CD4-positive, alpha-beta T cell (primary cell): Measurements from ENCODE around the gene KLRC3. TPM values are rescaled to one million over a fixed set of nuclear protein-coding genes. Genes with fewer than 3 reads are reported as not detected.

Experiments used
- ATAC-seq: fragments of 200-7000 bp; cut with Tn5 transposase; one replicate; pipeline ENCODE4 v1.10.0; 2022; ENCODE audit warnings: mild to moderate bottlenecking; ENCODE audit not compliant: poor library complexity
- CTCF ChIA-PET: fragments of 350-600 bp; sonication (Branson Sonifier 250); formaldehyde crosslinking; loops from one replicate; lab custom pipeline; 2021; ENCODE audit warnings: antibody characterized with exemption, inconsistent platforms; lab: Charles Lee
- POLR2A ChIA-PET: fragments of 350-600 bp; sonication (Branson Sonifier 250); formaldehyde crosslinking; loops from one replicate; lab custom pipeline; 2021; ENCODE audit warnings: antibody characterized with exemption, inconsistent platforms; lab: Charles Lee
- DNase-seq, 14 experiments: peaks; one replicate each; pipeline ENCODE4 v3.0.0-alpha.2; 2013 to 2020; ENCODE audit warnings: mixed read lengths in 2 of 14
- H3K27ac ChIP-seq, 2 donors: one replicate each; pipeline versions ENCODE4 v1.5.1 to v1.7.0; 2013; ENCODE audit warnings: low read length in 2 of 2, low read depth in 1 of 2, mild to moderate bottlenecking in 1 of 2
- H3K27me3 ChIP-seq, 2 experiments: 1 replicate in 1 of 2; 2 replicates in 1 of 2; pipeline versions ENCODE4 v1.6.1 to v1.7.0; 2013; ENCODE audit warnings: low read length in 2 of 2, control low read depth in 1 of 2, mild to moderate bottlenecking in 1 of 2, moderate library complexity in 1 of 2; ENCODE audit not compliant: insufficient read depth in 2 of 2, control insufficient read depth in 1 of 2
- H3K36me3 ChIP-seq: one replicate; pipeline ENCODE4 v1.6.1; 2013; ENCODE audit warnings: low read length, control low read depth; ENCODE audit not compliant: insufficient read depth
- H3K4me1 ChIP-seq: one replicate; pipeline ENCODE4 v1.6.1; 2013; ENCODE audit warnings: low read length, control low read depth; ENCODE audit not compliant: insufficient read depth
- H3K4me3 ChIP-seq: one replicate; pipeline ENCODE4 v1.5.1; 2013; ENCODE audit warnings: mild to moderate bottlenecking, low read length, moderate library complexity
- H3K9me3 ChIP-seq, 2 experiments: 1 replicate in 1 of 2; 2 replicates in 1 of 2; pipeline versions ENCODE4 v1.6.1 to v1.7.0; 2013; ENCODE audit warnings: low read length in 2 of 2, mild to moderate bottlenecking in 2 of 2, control low read depth in 1 of 2, moderate library complexity in 1 of 2; ENCODE audit not compliant: control insufficient read depth in 1 of 2, insufficient read depth in 1 of 2
- H3K27ac Mint-ChIP-seq: one replicate; pipeline ENCODE4 v1.8.0; 2020; ENCODE audit warnings: mixed read lengths
- H3K27me3 Mint-ChIP-seq: one replicate; pipeline ENCODE4 v1.8.0; 2021; ENCODE audit warnings: mixed read lengths
- H3K36me3 Mint-ChIP-seq: one replicate; pipeline ENCODE4 v1.8.0; 2021; ENCODE audit warnings: low read depth, mixed read lengths
- H3K4me1 Mint-ChIP-seq: one replicate; pipeline ENCODE4 v1.8.0; 2021; ENCODE audit warnings: low read depth, mixed read lengths
- H3K4me3 Mint-ChIP-seq: one replicate; pipeline ENCODE4 v1.8.0; 2020; ENCODE audit warnings: mild to moderate bottlenecking, mixed read lengths
- H3K9me3 Mint-ChIP-seq: one replicate; pipeline ENCODE4 v1.8.0; 2020; ENCODE audit warnings: mixed read lengths
- CTCF ChIP-seq: fragments of 200-600 bp; IDR thresholded peaks from one replicate; pipeline ENCODE4 v1.8.0; 2022; ENCODE audit warnings: antibody characterized with exemption, mild to moderate bottlenecking
- intact Hi-C, 2 experiments: fragments of 100-400 bp; cut with DNase I in 1 of 2; cut with micrococcal nuclease in 1 of 2; formaldehyde crosslinking; loops; one replicate each; pipeline versions ENCODE4 v1.15.1 to v1.9.0; 2023 to 2025; cut with DNase I, micrococcal nuclease
- total RNA-seq, 174 experiments: library from RNA in 2 of 174; stranded (reverse) in 2 of 174; gene quantifications; one replicate each; pipeline ENCODE4 v1.2.3 and lab custom pipeline; 2021 to 2026

The KLRC3 gene
- total RNA-seq, 2 experiments from 2014 or later = not detected

DNA sequence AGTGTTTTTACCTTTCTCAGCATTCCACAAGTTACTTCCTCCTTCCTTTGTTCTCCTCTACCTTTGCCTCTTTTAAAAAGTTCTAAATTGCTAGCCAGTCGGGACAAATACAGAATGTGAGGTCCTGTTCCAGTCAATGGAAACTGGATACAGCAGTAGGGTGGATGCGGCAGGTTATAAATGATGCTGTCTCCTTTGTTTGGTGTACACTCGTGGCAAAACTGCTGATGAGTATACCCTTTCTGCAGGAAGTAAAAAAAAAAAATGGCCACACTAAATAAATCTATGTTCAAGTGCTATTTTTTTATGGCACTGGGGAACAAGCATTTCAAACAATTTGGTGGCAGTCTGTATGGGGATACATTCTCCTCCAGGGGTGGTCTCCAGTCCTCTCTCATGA lies 58.1 kb downstream of the KLRC3 start:
- Mint-ChIP-seq H3K27me3 (peaks cover 4% of the 10 kb centered on the region), H3K4me1 (peaks cover 10% of the 10 kb centered on the region), H3K27ac (no peak overlapping the region), H3K36me3 (no peaks in the 10 kb centered on the region), H3K9me3 (no peaks in the 10 kb centered on the region), H3K4me3 (no peak overlapping the region)
- Histone ChIP-seq H3K4me1 (peaks cover 18% of the 10 kb centered on the region), H3K27me3 (no peaks in the 10 kb centered on the region), H3K36me3 (no peaks in the 10 kb centered on the region), H3K4me3 (no peak overlapping the region), H3K27ac (no peak overlapping the region), H3K9me3 (no peaks in the 10 kb centered on the region)
- ATAC-seq (no peak), DNase-seq (no peak)
- CTCF ChIA-PET = no interaction called here
- TF ChIP-seq CTCF = no peak
- intact Hi-C loops = loop anchor here (5.0 to 10.0 kb wide), 5 partner anchors 148 to 1122 kb away; partner anchors contain the start of genes GABARAPL1 (in 1 of the 2) and MAGOHB (in 1 of the 2)
- POLR2A ChIA-PET = no interaction called here

Other genes starting within 250 kb of the KLRC3 start
- not detected for gene OLR1, start 248.5 kb downstream of the KLRC3 start, total RNA-seq
- gene TMEM52B, start 241.6 kb downstream of the KLRC3 start, total RNA-seq = not detected
- 100 to 1,000 TPM; 267 to 276 TPM for gene GABARAPL1, start 207.7 kb downstream of the KLRC3 start, total RNA-seq
- 1 to 10 TPM in 1 of 2 experiments, under 1 TPM in 1; 0.87 to 1.0 TPM for gene KLRD1, start 112.7 kb downstream of the KLRC3 start, total RNA-seq
- 1 to 10 TPM in 1 of 2 experiments, under 1 TPM in 1; 0.96 to 1.0 TPM for gene KLRK1, start 30.6 kb downstream of the KLRC3 start, total RNA-seq
- gene KLRC4, start 10.8 kb downstream of the KLRC3 start, total RNA-seq = not detected
- gene KLRC2, start 15.4 kb upstream of the KLRC3 start, total RNA-seq = under 1 TPM in 1 of 2 experiments, not detected in 1; 0.22 TPM
- not detected for gene KLRC1, start 32.8 kb upstream of the KLRC3 start, total RNA-seq
- 1 to 10 TPM; 1.1 to 1.2 TPM for gene EIF2S3B, start 85.3 kb upstream of the KLRC3 start, total RNA-seq
- gene MAGOHB, start 193.0 kb upstream of the KLRC3 start, total RNA-seq = 1 to 10 TPM; 7.5 to 7.7 TPM